GM10847 (cell line): Measurements from ENCODE around the gene AATK.

Source experiments
- POLR2A ChIP-seq: IDR thresholded peaks from 2 replicates; pipeline ENCODE4 v1.6.1; 2011; ENCODE audit not compliant: insufficient read length; ENCODE audit errors: extremely low read depth

The AATK gene

GRCh38 chr17:81102352-81102751 lies 63.7 kb downstream of the AATK start:
- TF ChIP-seq POLR2A = no peak

GRCh38 chr17:81101614-81102306 lies 64.3 kb downstream of the AATK start:
- no peak for TF ChIP-seq POLR2A

- no peak for TF ChIP-seq POLR2A
These were observed 65.4 kb downstream of the AATK start for GRCh38 chr17:81100668-81101067.

- TF ChIP-seq POLR2A = no peak
These were observed 66.1 kb downstream of the AATK start for GRCh38 chr17:81099888-81100287.

- no peak for TF ChIP-seq POLR2A
These were observed 68.1 kb downstream of the AATK start for GRCh38 chr17:81097943-81098308.

- TF ChIP-seq POLR2A = no peak
These were observed 68.7 kb downstream of the AATK start for GRCh38 chr17:81097134-81097942.

- TF ChIP-seq POLR2A = no peak
These were observed 69.3 kb downstream of the AATK start for GRCh38 chr17:81096741-81097133.

- TF ChIP-seq POLR2A = no peak
These were observed 70.6 kb downstream of the AATK start for GRCh38 chr17:81095383-81095762.

- TF ChIP-seq POLR2A = no peak
These were observed 71.3 kb downstream of the AATK start for GRCh38 chr17:81094509-81095382.

GRCh38 chr17:81093619-81094508 lies 72.2 kb downstream of the AATK start:
- no peak for TF ChIP-seq POLR2A

- no peak for TF ChIP-seq POLR2A
These were observed 73.4 kb downstream of the AATK start for GRCh38 chr17:81092518-81093095.

- no peak for TF ChIP-seq POLR2A
These were observed 74.1 kb downstream of the AATK start for GRCh38 chr17:81091774-81092517.

- TF ChIP-seq POLR2A = no peak
These were observed 74.9 kb downstream of the AATK start for GRCh38 chr17:81091154-81091553.
